NCI-H2227 (cell line): ENCODE data around the gene ATP6V0B.

Experiments used
- DNase-seq: peaks from one replicate; lab custom pipeline; 2025; ENCODE audit not compliant: unreplicated experiment; lab: John Stamatoyannopoulos, UW

ATP6V0B gene

DNA sequence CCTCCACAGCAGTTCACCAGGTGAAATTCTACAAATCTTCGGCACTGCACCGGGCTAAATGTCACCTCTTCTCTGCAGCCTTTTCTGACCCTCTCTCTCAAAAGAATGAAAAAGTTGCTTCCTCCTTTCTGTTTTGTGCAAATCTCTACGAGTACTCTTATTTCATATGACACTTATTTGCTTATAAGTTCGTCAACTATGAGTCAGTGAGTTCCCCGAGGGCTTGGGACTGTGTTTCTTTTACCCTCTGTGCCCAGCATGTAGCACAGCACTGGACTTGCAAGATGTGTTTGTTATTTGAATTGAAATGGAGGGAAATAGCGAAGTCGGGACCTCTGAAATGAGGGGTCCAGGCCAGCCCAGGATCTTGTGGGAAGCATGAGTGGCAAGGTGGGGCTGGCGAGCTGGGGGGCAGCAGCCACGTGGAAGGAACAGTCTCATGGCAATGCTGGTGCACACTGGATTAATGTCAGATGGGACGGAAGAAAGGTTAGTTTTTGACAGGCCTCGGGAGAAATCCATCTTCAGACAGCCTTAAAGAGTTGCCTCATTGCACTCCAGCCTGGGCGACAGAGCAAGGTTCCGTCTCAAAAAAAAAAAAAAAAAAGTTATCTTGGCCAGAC is 50.3 kb downstream of the ATP6V0B start:
- DNase-seq, result no peak

GRCh38 chr1:44025816-44026215 is 51.1 kb downstream of the ATP6V0B start:
- no peak for DNase-seq

DNA sequence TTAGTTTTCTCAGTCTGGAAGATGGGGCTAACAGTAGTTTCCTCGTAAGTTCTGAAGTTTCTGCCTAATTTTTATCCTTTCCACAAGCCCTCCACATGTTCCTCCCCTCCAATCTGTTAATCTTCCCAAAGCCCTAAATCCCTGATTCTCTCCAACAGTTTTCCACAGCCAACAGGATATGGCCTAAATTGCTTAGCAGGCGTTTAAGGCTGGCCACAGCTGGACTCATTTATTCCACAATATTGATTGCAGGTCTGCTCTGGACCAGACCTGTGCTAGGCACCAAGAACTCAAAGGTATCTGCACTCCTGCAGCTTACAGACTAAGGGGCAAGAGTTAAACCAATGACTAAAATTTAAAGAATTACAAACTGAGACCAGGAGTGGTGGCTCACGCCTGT is 52.6 kb downstream of the ATP6V0B start:
- no peak for DNase-seq
